Measurements from ENCODE around the gene USP17L21. TPM values are rescaled to one million over a fixed set of nuclear protein-coding genes. Genes with fewer than 3 reads are reported as not detected.
"Not testable (repeated sequence)": the region's sequence is repeated elsewhere in the genome, so short reads cannot be mapped to it uniquely, and the experiment has no call there.

USP17L21 gene
- total RNA-seq, result not detected

GRCh38 chr4:9262572-9262971, at the start of gene USP17L21:
USP17L21 (plus strand) TSS chr4:9262872; CDS start chr4:9262872, 0 bp downstream.
- DNase-seq, result not testable (repeated sequence)

- not testable (repeated sequence) for DNase-seq
These were observed 48.0 kb upstream of the USP17L21 start for GRCh38 chr4:9214701-9215100.

GRCh38 chr4:9215105-9215504, 47.6 kb upstream of the USP17L21 start, which contains the start of gene USP17L11:
USP17L11 (plus strand) TSS chr4:9215405; CDS start chr4:9215405, 0 bp downstream.
- DNase-seq, result not testable (repeated sequence)

- not testable (repeated sequence) for DNase-seq
These were observed 42.8 kb upstream of the USP17L21 start, which contains the start of gene USP17L12 for GRCh38 chr4:9219852-9220251. USP17L12 (plus strand) TSS chr4:9220152; CDS start chr4:9220152, 0 bp downstream.

- DNase-seq, result not testable (repeated sequence)
These were observed 38.1 kb upstream of the USP17L21 start, which contains the start of gene USP17L13 for GRCh38 chr4:9224596-9224995. USP17L13 (plus strand) TSS chr4:9224896; CDS start chr4:9224896, 0 bp downstream.

- not testable (repeated sequence) for DNase-seq
These were observed 32.4 kb upstream of the USP17L21 start for GRCh38 chr4:9230249-9230648.

GRCh38 chr4:9234085-9234484, 28.6 kb upstream of the USP17L21 start, which contains the start of gene USP17L15:
USP17L15 (plus strand) TSS chr4:9234385; CDS start chr4:9234385, 0 bp downstream.
- not testable (repeated sequence) for DNase-seq

GRCh38 chr4:9238461-9238860, 24.2 kb upstream of the USP17L21 start:
- DNase-seq, result peak; percentile 0

GRCh38 chr4:9243579-9243978, 19.1 kb upstream of the USP17L21 start, which contains the start of gene USP17L17:
USP17L17 (plus strand) TSS chr4:9243879; CDS start chr4:9243879, 0 bp downstream.
- not testable (repeated sequence) for DNase-seq

GRCh38 chr4:9247953-9248680, 14.6 kb upstream of the USP17L21 start, which contains the start of gene USP17L18:
USP17L18 (plus strand) TSS chr4:9248630; CDS start chr4:9248630, 0 bp downstream.
- peak; percentile 0 for DNase-seq

- DNase-seq, result not testable (repeated sequence)
These were observed 9.6 kb upstream of the USP17L21 start, which contains the start of gene USP17L19 for GRCh38 chr4:9253078-9253477. USP17L19 (plus strand) TSS chr4:9253378; CDS start chr4:9253378, 0 bp downstream.

- not testable (repeated sequence) for DNase-seq
These were observed 4.8 kb upstream of the USP17L21 start, which contains the start of gene USP17L20 for GRCh38 chr4:9257824-9258223. USP17L20 (plus strand) TSS chr4:9258124; CDS start chr4:9258124, 0 bp downstream.

GRCh38 chr4:9267319-9267718, 4.6 kb downstream of the USP17L21 start, which contains the start of gene USP17L22:
USP17L22 (plus strand) TSS chr4:9267619; CDS start chr4:9267619, 0 bp downstream.
- not testable (repeated sequence) for DNase-seq

GRCh38 chr4:9271719-9272118, 9.0 kb downstream of the USP17L21 start:
- not testable (repeated sequence) for DNase-seq

Other genes with a start within 250 kb of the USP17L21 start
- gene FAM90A26, start 92.5 kb upstream of the USP17L21 start, total RNA-seq, result not detected
- not detected for gene USP17L10, start 52.2 kb upstream of the USP17L21 start, total RNA-seq
- gene USP17L11, start 47.5 kb upstream of the USP17L21 start, total RNA-seq, result not detected
- not detected for gene USP17L12, start 42.7 kb upstream of the USP17L21 start, total RNA-seq
- gene USP17L13, start 38.0 kb upstream of the USP17L21 start, total RNA-seq, result not detected
- not detected for gene USP17L15, start 28.5 kb upstream of the USP17L21 start, total RNA-seq
- not detected for gene USP17L17, start 19.0 kb upstream of the USP17L21 start, total RNA-seq
- gene USP17L18, start 14.2 kb upstream of the USP17L21 start, total RNA-seq, result not detected
- gene USP17L19, start 9.5 kb upstream of the USP17L21 start, total RNA-seq, result not detected
- not detected for gene USP17L20, start 4.7 kb upstream of the USP17L21 start, total RNA-seq
- gene USP17L22, start 4.7 kb downstream of the USP17L21 start, total RNA-seq, result not detected
- gene USP17L24, start 62.3 kb downstream of the USP17L21 start, total RNA-seq, result not detected
- not detected for gene USP17L25, start 67.0 kb downstream of the USP17L21 start, total RNA-seq
- not detected for gene USP17L26, start 71.8 kb downstream of the USP17L21 start, total RNA-seq
- not detected for gene USP17L5, start 76.5 kb downstream of the USP17L21 start, total RNA-seq
- gene USP17L27, start 81.3 kb downstream of the USP17L21 start, total RNA-seq, result not detected
- not detected for gene USP17L28, start 86.0 kb downstream of the USP17L21 start, total RNA-seq
- gene USP17L29, start 90.8 kb downstream of the USP17L21 start, total RNA-seq, result not detected
- not detected for gene USP17L30, start 100.3 kb downstream of the USP17L21 start, total RNA-seq
- not detected for gene DEFB131A, start 181.5 kb downstream of the USP17L21 start, total RNA-seq